Measurements from ENCODE around the gene DSCAML1. TPM values are rescaled to one million over a fixed set of nuclear protein-coding genes. Genes with fewer than 3 reads are reported as not detected.
"Not testable (repeated sequence)": the region's sequence is repeated elsewhere in the genome, so short reads cannot be mapped to it uniquely, and the experiment has no call there.

Gene DSCAML1
- total RNA-seq, 2 donors from 2014 or later: 0.67 to 1.3 TPM

GRCh38 chr11:117410861-117411710, 385.9 kb downstream of the DSCAML1 start:
- H3K4me3 ChIP-seq: no peak overlapping the region
- H3K27me3 ChIP-seq: no peaks in the 10 kb centered on the region
- H3K27ac ChIP-seq: no peak overlapping the region
- no peak for TF ChIP-seq CTCF (IDR thresholded peaks at IDR 0.05)
- H3K4me1 ChIP-seq: no peaks in the 10 kb centered on the region
- no peak for DNase-seq (ENCODE audit: low spot score)
- peaks cover 15% of the 10 kb centered on the region for H3K36me3 ChIP-seq
- peaks cover 0 to 2% of the 10 kb centered on the region in 2 donors for H3K9me3 ChIP-seq

- DNase-seq (ENCODE audit: low spot score): no peak
- Histone ChIP-seq H3K27me3 (no peaks in the 10 kb centered on the region), H3K4me1 (no peaks in the 10 kb centered on the region), H3K36me3 (peaks cover 18% of the 10 kb centered on the region), H3K9me3 (peaks cover 0 to 11% of the 10 kb centered on the region in 2 donors), H3K4me3 (no peak overlapping the region), H3K27ac (no peak overlapping the region)
- no peak for TF ChIP-seq CTCF (IDR thresholded peaks at IDR 0.05)
These were observed 386.8 kb downstream of the DSCAML1 start for GRCh38 chr11:117410238-117410637.

- no peak for TF ChIP-seq CTCF (IDR thresholded peaks at IDR 0.05)
- Histone ChIP-seq H3K4me3 (no peak overlapping the region), H3K27ac (no peak overlapping the region), H3K27me3 (no peaks in the 10 kb centered on the region), H3K9me3 (peaks cover 0 to 11% of the 10 kb centered on the region in 2 donors), H3K36me3 (peaks cover 25% of the 10 kb centered on the region), H3K4me1 (no peaks in the 10 kb centered on the region)
- DNase-seq (ENCODE audit: low spot score): no peak
These were observed 387.5 kb downstream of the DSCAML1 start for GRCh38 chr11:117409511-117409910.

GRCh38 chr11:117408356-117408755, 388.7 kb downstream of the DSCAML1 start:
- DNase-seq (ENCODE audit: low spot score): no peak
- peaks cover 28% of the 10 kb centered on the region for H3K36me3 ChIP-seq

GRCh38 chr11:117407016-117407415, 390.0 kb downstream of the DSCAML1 start:
- Histone ChIP-seq H3K27me3 (no peaks in the 10 kb centered on the region), H3K27ac (no peak overlapping the region), H3K4me3 (no peak overlapping the region), H3K9me3 (peaks cover 0 to 11% of the 10 kb centered on the region in 2 donors), H3K4me1 (no peaks in the 10 kb centered on the region), H3K36me3 (peaks cover 28% of the 10 kb centered on the region)
- DNase-seq (ENCODE audit: low spot score): no peak
- no peak for TF ChIP-seq CTCF (IDR thresholded peaks at IDR 0.05)

More at GRCh38 chr11:117408356-117408755, 388.7 kb downstream of the DSCAML1 start:
- no peak for TF ChIP-seq CTCF (IDR thresholded peaks at IDR 0.05)
- Histone ChIP-seq H3K4me3 (no peak overlapping the region), H3K27ac (no peak overlapping the region), H3K4me1 (no peaks in the 10 kb centered on the region), H3K9me3 (peaks cover 0 to 11% of the 10 kb centered on the region in 2 donors), H3K27me3 (no peaks in the 10 kb centered on the region)

GRCh38 chr11:117405898-117406297, 391.1 kb downstream of the DSCAML1 start:
- not testable (repeated sequence) for H3K4me3 ChIP-seq; DNase-seq (ENCODE audit: low spot score); H3K27ac ChIP-seq; H3K27me3 ChIP-seq; H3K4me1 ChIP-seq
- H3K36me3 ChIP-seq: peaks cover 28% of the 10 kb centered on the region
- H3K9me3 ChIP-seq: peaks cover 0 to 11% of the 10 kb centered on the region in 2 donors

- not testable (repeated sequence) for H3K27me3 ChIP-seq; DNase-seq (ENCODE audit: low spot score)
- peaks cover 40% of the 10 kb centered on the region for H3K36me3 ChIP-seq
These were observed 397.7 kb downstream of the DSCAML1 start for GRCh38 chr11:117399100-117399840.

GRCh38 chr11:117398618-117399017, 398.4 kb downstream of the DSCAML1 start:
- H3K27me3 ChIP-seq; H3K4me3 ChIP-seq; H3K27ac ChIP-seq; DNase-seq (ENCODE audit: low spot score); H3K4me1 ChIP-seq; H3K9me3 ChIP-seq: not testable (repeated sequence)
- peaks cover 44% of the 10 kb centered on the region for H3K36me3 ChIP-seq

More at GRCh38 chr11:117399100-117399840, 397.7 kb downstream of the DSCAML1 start:
- not testable (repeated sequence) for H3K4me3 ChIP-seq, H3K4me1 ChIP-seq, H3K27ac ChIP-seq, H3K9me3 ChIP-seq

Measured in right atrium auricular region (tissue), 2 donors.